A549 (cell line): ENCODE measurements around the gene NFKB2. TPM values are rescaled to one million over a fixed set of nuclear protein-coding genes. Genes with fewer than 3 reads are reported as not detected.

ENCODE experiments used
- ATAC-seq, 2 experiments: fragments of 200-7000 bp in 1 of 2; fragments of >200 bp in 1 of 2; cut with Nextera tagmentation in 1 of 2; cut with Tn5 transposase in 1 of 2; 3 replicates each; pipeline versions ENCODE4 v1.8.0 to v1.9.1; 2018 to 2020; ENCODE audit warnings: mild to moderate bottlenecking in 1 of 2, moderate library complexity in 1 of 2
- CTCF ChIA-PET: fragments of 300-600 bp; sonication (Branson Sonifier 250); formaldehyde crosslinking; extraction: SDS; loops from one replicate; lab custom pipeline; 2021; ENCODE audit warnings: antibody characterized with exemption, inconsistent platforms; lab: Yijun Ruan, JAX
- POLR2A ChIA-PET: fragments of 350-600 bp; formaldehyde crosslinking; extraction: SDS; loops from one replicate; lab custom pipeline; 2021; ENCODE audit warnings: antibody characterized with exemption, inconsistent platforms; lab: Yijun Ruan, JAX
- DNase-seq, 2 experiments: peaks; one replicate each; pipeline versions ENCODE4 v3.0.0 to v3.0.0-alpha.2; 2011 to 2016; ENCODE audit warnings: low read depth in 1 of 2, low spot score in 1 of 2
- FAIRE-seq: peaks from 2 replicates; lab custom pipeline; 2011; peaks lifted over from hg19 to GRCh38; lab: Jason Lieb, UNC
- H3K27ac ChIP-seq, 2 experiments: fragments of >200 bp; sonication (Bioruptor Twin); formaldehyde crosslinking; 3 replicates each; pipeline ENCODE4 v1.5.1; 2016 to 2017
- H3K4me1 ChIP-seq: fragments of >200 bp; sonication (Bioruptor Twin); formaldehyde crosslinking; 3 replicates; pipeline ENCODE4 v1.6.1; 2016
- H3K4me2 ChIP-seq: fragments of >200 bp; sonication (Bioruptor Twin); formaldehyde crosslinking; 3 replicates; pipeline ENCODE4 v1.6.1; 2016
- H3K4me3 ChIP-seq: fragments of >200 bp; sonication (Bioruptor Twin); formaldehyde crosslinking; 3 replicates; pipeline ENCODE4 v1.5.1; 2016
- H3K9me3 ChIP-seq: fragments of >200 bp; sonication (Bioruptor Twin); formaldehyde crosslinking; 3 replicates; pipeline ENCODE4 v1.6.1; 2016
- ATOH8 ChIP-seq: fragments of 250-450 bp; sonication (Bioruptor Pico); IDR thresholded peaks from 2 replicates; pipeline ENCODE4 v1.5.0; 2020; ENCODE audit warnings: low read depth, mild to moderate bottlenecking, moderate library complexity
- BCL3 ChIP-seq: fragments of >200 bp; sonication (Bioruptor Twin); formaldehyde crosslinking; IDR thresholded peaks from 3 replicates; pipeline ENCODE4 v1.6.1; 2016
- BHLHE40 ChIP-seq: IDR thresholded peaks from 2 replicates; pipeline ENCODE4 v1.6.1; 2012; ENCODE audit warnings: low read depth, low read length, inconsistent platforms
- CBX2 ChIP-seq: fragments of 200-600 bp; sonication (generic); IDR thresholded peaks from 2 replicates; pipeline ENCODE4 v1.6.1; 2016; ENCODE audit warnings: low read depth, mild to moderate bottlenecking, borderline replicate concordance
- CTCF ChIP-seq: fragments of >200 bp; sonication (Bioruptor Twin); formaldehyde crosslinking; IDR thresholded peaks from 3 replicates; pipeline ENCODE4 v1.5.1; 2016
- E2F6 ChIP-seq: IDR thresholded peaks from 2 replicates; pipeline ENCODE4 v1.6.1; 2012; ENCODE audit warnings: low read depth, borderline replicate concordance
- EHF ChIP-seq: fragments of 250-450 bp; sonication (Bioruptor Pico); IDR thresholded peaks from 2 replicates; pipeline ENCODE4 v1.5.0; 2020; ENCODE audit warnings: mild to moderate bottlenecking
- EHMT2 ChIP-seq: fragments of 200-600 bp; sonication (generic); IDR thresholded peaks from 2 replicates; pipeline ENCODE4 v1.6.1; 2016; ENCODE audit warnings: antibody characterized with exemption, low read depth, mild to moderate bottlenecking, moderate library complexity
- EP300 ChIP-seq, 2 experiments: fragments of >200 bp; sonication (Bioruptor Twin); formaldehyde crosslinking; IDR thresholded peaks; 2 replicates in 1 of 2; 3 replicates in 1 of 2; pipeline ENCODE4 v1.6.1; 2016 to 2017
- FOSL2 ChIP-seq, 2 experiments: fragments of 450-650 bp in 1 of 2; fragments of >200 bp in 1 of 2; sonication (Bioruptor Twin) in 1 of 2; formaldehyde crosslinking; IDR thresholded peaks; 2 replicates each; pipeline versions ENCODE4 v1.5.0 to v1.6.1; 2016 to 2020; ENCODE audit warnings: mild to moderate bottlenecking in 1 of 2, moderate library complexity in 1 of 2
- GATA3 ChIP-seq: IDR thresholded peaks from 2 replicates; pipeline ENCODE4 v1.6.1; 2012; ENCODE audit warnings: borderline replicate concordance
- HDAC2 ChIP-seq: fragments of 200-600 bp; sonication (generic); IDR thresholded peaks from 2 replicates; pipeline ENCODE4 v1.6.1; 2016
- HES2 ChIP-seq: fragments of >200 bp; sonication (Bioruptor Twin); formaldehyde crosslinking; IDR thresholded peaks from 2 replicates; pipeline ENCODE4 v1.6.1; 2016
- HEYL ChIP-seq: fragments of 250-450 bp; sonication (Bioruptor Pico); IDR thresholded peaks from 2 replicates; pipeline ENCODE4 v1.8.0; 2021; ENCODE audit warnings: mild to moderate bottlenecking, moderate library complexity
- HMGXB4 ChIP-seq: fragments of 250-450 bp; sonication (Bioruptor Pico); IDR thresholded peaks from 2 replicates; pipeline ENCODE4 v1.5.0; 2021; ENCODE audit warnings: mild to moderate bottlenecking, moderate library complexity, borderline replicate concordance
- HOXA7 ChIP-seq: fragments of 250-450 bp; sonication (Bioruptor Pico); IDR thresholded peaks from 2 replicates; pipeline ENCODE4 v1.5.0; 2020; ENCODE audit warnings: mild to moderate bottlenecking, moderate library complexity
- HOXB13 ChIP-seq: fragments of 250-450 bp; sonication (Bioruptor Pico); IDR thresholded peaks from 2 replicates; pipeline ENCODE4 v1.5.0; 2020; ENCODE audit warnings: low read depth, mild to moderate bottlenecking, moderate library complexity
- HOXB5 ChIP-seq: fragments of 250-450 bp; sonication (Bioruptor Pico); IDR thresholded peaks from 2 replicates; pipeline ENCODE4 v1.5.0; 2020; ENCODE audit warnings: mild to moderate bottlenecking, moderate library complexity
- JUNB ChIP-seq: fragments of >200 bp; sonication (Bioruptor Twin); formaldehyde crosslinking; IDR thresholded peaks from 2 replicates; pipeline ENCODE4 v1.6.1; 2016
- KDM1A ChIP-seq: fragments of 200-600 bp; sonication (generic); IDR thresholded peaks from 2 replicates; pipeline ENCODE4 v1.6.1; 2016; ENCODE audit warnings: low read depth, mild to moderate bottlenecking
- KDM5A ChIP-seq: fragments of 200-600 bp; sonication (generic); IDR thresholded peaks from 2 replicates; pipeline ENCODE4 v1.6.1; 2016; ENCODE audit warnings: antibody characterized with exemption, mild to moderate bottlenecking
- MAFK ChIP-seq: fragments of 450-650 bp; IDR thresholded peaks from 2 replicates; pipeline ENCODE4 v1.6.1; 2014; ENCODE audit not compliant: partially characterized antibody
- MAX ChIP-seq: IDR thresholded peaks from 2 replicates; pipeline ENCODE4 v1.6.1; 2012
- MYC ChIP-seq: IDR thresholded peaks from 2 replicates; pipeline ENCODE4 v1.6.1; 2012; ENCODE audit warnings: mild to moderate bottlenecking, inconsistent platforms, low read length, improper control_type of control experiment, borderline replicate concordance
- NFE2L2 ChIP-seq: fragments of 150-350 bp; conservative IDR thresholded peaks from 2 replicates; pipeline ENCODE4 v1.6.1; 2014; ENCODE audit warnings: low read length
- NR3C1 ChIP-seq: fragments of >200 bp; sonication (Bioruptor Twin); formaldehyde crosslinking; IDR thresholded peaks from 3 replicates; pipeline ENCODE4 v1.6.1; 2017
- POLR2A ChIP-seq: IDR thresholded peaks from 2 replicates; pipeline ENCODE4 v1.6.1; 2012; ENCODE audit warnings: mild to moderate bottlenecking, low read length
- RAD21 ChIP-seq, 2 experiments: fragments of >200 bp in 1 of 2; sonication (Bioruptor Twin) in 1 of 2; formaldehyde crosslinking in 1 of 2; IDR thresholded peaks in 1 of 2; conservative IDR thresholded peaks in 1 of 2; 2 replicates in 1 of 2; 3 replicates in 1 of 2; pipeline ENCODE4 v1.6.1; 2012 to 2018; ENCODE audit warnings: inconsistent platforms in 1 of 2
- RARB ChIP-seq: fragments of 250-450 bp; sonication (Bioruptor Pico); IDR thresholded peaks from 2 replicates; pipeline ENCODE4 v1.8.0; 2021; ENCODE audit warnings: mild to moderate bottlenecking, moderate library complexity
- RCOR1 ChIP-seq: fragments of 150-350 bp; IDR thresholded peaks from 2 replicates; pipeline ENCODE4 v1.6.1; 2014; ENCODE audit warnings: antibody characterized with exemption, low read length, low read depth
- SMC3 ChIP-seq: fragments of >200 bp; sonication (Bioruptor Twin); formaldehyde crosslinking; IDR thresholded peaks from 3 replicates; pipeline ENCODE4 v1.6.1; 2018; ENCODE audit warnings: inconsistent platforms
- SREBF2 ChIP-seq: fragments of 450-650 bp; IDR thresholded peaks from 2 replicates; pipeline ENCODE4 v1.6.1; 2014; ENCODE audit warnings: mild to moderate bottlenecking, moderate library complexity
- ZFP36 ChIP-seq: fragments of 450-650 bp; IDR thresholded peaks from 2 replicates; pipeline ENCODE4 v1.6.1; 2014; ENCODE audit warnings: borderline replicate concordance; ENCODE audit not compliant: partially characterized antibody
- ZNF302 ChIP-seq: fragments of 250-450 bp; sonication (Bioruptor Pico); IDR thresholded peaks from 2 replicates; pipeline ENCODE4 v1.9.0; 2021; ENCODE audit warnings: inconsistent platforms, mild to moderate bottlenecking, moderate library complexity
- ZSCAN20 ChIP-seq: fragments of 250-450 bp; sonication (Bioruptor Pico); IDR thresholded peaks from 2 replicates; pipeline ENCODE4 v1.8.0; 2022; ENCODE audit warnings: mild to moderate bottlenecking, moderate library complexity
- WGBS: methylation state at CpG from one replicate; pipeline ENCODE4 v1.1.6; 2017; ENCODE audit errors: missing lambda C conversion rate; 5-methylcytosine and 5-hydroxymethylcytosine counted together
- polyA plus RNA-seq, 4 experiments: library from polyadenylated mRNA; depleted of rRNA in 3 of 4; stranded (reverse); fragments of >200 nt; fragmentation: RNase III in 1 of 4; extraction: RNeasy Plus Mini Kit Qiagen cat#74134 plus additional on column Dnase treatment in 1 of 4; gene quantifications; 2 replicates in 3 of 4; 3 replicates in 1 of 4; pipeline ENCODE4 v1.2.3, GENCODE V29; 2011 to 2017

NFKB2 gene
- polyA plus RNA-seq, 2 of the 4 experiments (the other 2 are of a cell fraction) = 27.6 to 35.7 TPM

- 16% methylated on average over 24 of the region's 72 CpGs for WGBS
- Histone ChIP-seq H3K27ac (peak overlapping the region; percentile 82 to 86), H3K4me1 (peaks cover 41% of the 10 kb centered on the region), H3K4me3 (peak overlapping the region; percentile 48), H3K4me2 (peak overlapping the region; percentile 83), H3K9me3 (no peaks in the 10 kb centered on the region)
- POLR2A ChIA-PET = interaction anchor here (0.6 to 1.9 kb wide), 5 partner anchors 10 to 244 kb away, joined by 3 to 7 read pairs (median 4); no protein-coding TSS in a partner anchor
- peak; percentile 39 to 62 for ATAC-seq
- no peak for FAIRE-seq
- CTCF ChIA-PET = interaction anchor here (0.5 to 16.2 kb wide), 61 partner anchors 9 to 1906 kb away, joined by 3 to 450 read pairs (median 4); partner anchors contain the start of genes C10orf95, CUEDC2, ELOVL3 and FBXL15
- DNase-seq = peak; percentile 79 to 90
- 0 out of 2 replicates have a peak, but pooled peaks have one; percentile 14 for TF ChIP-seq HOXB5
- TF ChIP-seq HEYL (CRISPR knock-in tag) = no peak
- TF ChIP-seq ZSCAN20 (CRISPR knock-in tag) = no peak
- TF ChIP-seq HMGXB4 (CRISPR knock-in tag) = peak; percentile 33; the same call in 1 of the 2 replicates
- TF ChIP-seq MAFK = no peak
- TF ChIP-seq KDM5A = no peak
- no peak for TF ChIP-seq FOSL2 (IDR thresholded peaks at IDR 0.05)
- no peak for TF ChIP-seq FOSL2 (CRISPR knock-in tag; IDR thresholded peaks at IDR 0.05)
- no peak; the same call in 1 of the 2 replicates for TF ChIP-seq HOXB13
- TF ChIP-seq EHF (CRISPR knock-in tag) = no peak
- TF ChIP-seq JUNB = no peak
- TF ChIP-seq RARB (CRISPR knock-in tag) = no peak
- 0 out of 2 replicates have a peak, but pooled peaks have one; percentile 34 for TF ChIP-seq MYC
- no peak for TF ChIP-seq EP300 (IDR thresholded peaks at IDR 0.05)
- no peak for TF ChIP-seq SREBF2
- peak; percentile 88 for TF ChIP-seq SMC3
- no peak for TF ChIP-seq BHLHE40
- TF ChIP-seq EHMT2 = no peak
- TF ChIP-seq RCOR1 = no peak
- no peak for TF ChIP-seq HDAC2
- no peak for TF ChIP-seq HOXA7
- no peak for TF ChIP-seq ATOH8
- TF ChIP-seq RAD21 (conservative IDR thresholded peaks at IDR 0.05 in 1 of 2, IDR thresholded peaks at IDR 0.05 in 1 of 2) = peak; percentile 60 to 76; a peak in 4 of 5 replicates
- TF ChIP-seq E2F6 = 0 out of 2 replicates have a peak, but pooled peaks have one; percentile 68
- no peak for TF ChIP-seq BCL3
- peak; percentile 97 for TF ChIP-seq CTCF
- no peak for TF ChIP-seq GATA3
- peak; percentile 87 for TF ChIP-seq MAX
- TF ChIP-seq HES2 = no peak
- peak; percentile 58 for TF ChIP-seq POLR2A
- no peak for TF ChIP-seq ZFP36
- no peak for TF ChIP-seq NFE2L2
- no peak for TF ChIP-seq KDM1A
- TF ChIP-seq CBX2 = no peak
- no peak for TF ChIP-seq ZNF302
- TF ChIP-seq NR3C1 = no peak
Observed at GRCh38 chr10:102399217-102400021, 3.9 kb downstream of the NFKB2 start.
